Non-pigmented ciliary epithelial cell (primary cell): Measurements from ENCODE around the gene MFSD12.
A peak's percentile ranks its signal among the peaks of the same experiment; 100 is the strongest.

ENCODE experiments used
- DNase-seq: peaks from one replicate; pipeline ENCODE4 v3.0.0-alpha.2; 2010; ENCODE audit warnings: low read depth

The MFSD12 gene

DNA sequence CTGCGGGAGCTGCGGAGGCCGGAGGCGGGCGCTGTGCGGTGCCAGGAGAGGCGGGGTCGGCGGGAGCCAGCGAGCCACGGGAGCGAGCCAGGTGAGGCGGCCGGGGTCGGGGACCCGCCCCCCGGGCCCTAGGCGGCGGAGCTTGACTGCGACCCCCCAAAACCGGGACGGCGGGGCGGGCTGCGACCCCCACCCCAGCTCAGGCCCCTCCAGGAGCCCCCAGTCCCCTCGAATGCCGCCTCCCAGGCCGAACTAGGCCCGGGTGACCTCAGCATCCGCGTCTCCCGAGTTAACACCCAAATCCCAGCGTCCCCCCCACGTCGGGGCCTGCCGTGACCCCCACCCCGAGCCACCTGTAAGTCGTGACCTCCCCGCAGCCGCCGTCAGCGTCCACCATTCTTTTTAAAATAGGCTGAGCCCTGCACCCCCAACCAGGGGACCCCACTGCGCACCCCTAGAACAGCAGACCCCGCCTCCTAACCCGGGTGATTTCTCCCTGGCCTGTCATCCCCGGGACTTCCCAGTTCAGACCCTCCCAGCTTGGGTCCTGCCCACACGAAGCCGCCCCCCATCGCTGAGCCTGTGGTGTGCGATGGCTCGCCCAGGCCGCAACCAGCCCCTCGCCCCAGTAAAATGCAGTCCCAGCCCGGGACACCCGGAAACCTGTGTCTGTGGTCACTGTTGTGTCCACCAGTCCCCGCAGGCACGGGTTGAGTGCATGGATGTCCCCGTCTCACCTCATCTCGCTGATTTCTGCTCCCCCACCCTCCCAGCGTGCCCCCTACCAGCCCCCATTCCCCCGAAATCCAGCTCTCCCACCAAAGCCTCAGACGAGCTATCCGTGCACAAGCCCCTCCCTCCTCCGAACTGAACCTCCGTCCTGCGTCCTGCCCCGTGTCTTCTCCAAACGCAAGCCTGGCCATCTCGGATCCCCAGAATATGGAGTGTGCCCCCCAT lies 50.7 kb downstream of the MFSD12 start:
- no peak for DNase-seq

DNA sequence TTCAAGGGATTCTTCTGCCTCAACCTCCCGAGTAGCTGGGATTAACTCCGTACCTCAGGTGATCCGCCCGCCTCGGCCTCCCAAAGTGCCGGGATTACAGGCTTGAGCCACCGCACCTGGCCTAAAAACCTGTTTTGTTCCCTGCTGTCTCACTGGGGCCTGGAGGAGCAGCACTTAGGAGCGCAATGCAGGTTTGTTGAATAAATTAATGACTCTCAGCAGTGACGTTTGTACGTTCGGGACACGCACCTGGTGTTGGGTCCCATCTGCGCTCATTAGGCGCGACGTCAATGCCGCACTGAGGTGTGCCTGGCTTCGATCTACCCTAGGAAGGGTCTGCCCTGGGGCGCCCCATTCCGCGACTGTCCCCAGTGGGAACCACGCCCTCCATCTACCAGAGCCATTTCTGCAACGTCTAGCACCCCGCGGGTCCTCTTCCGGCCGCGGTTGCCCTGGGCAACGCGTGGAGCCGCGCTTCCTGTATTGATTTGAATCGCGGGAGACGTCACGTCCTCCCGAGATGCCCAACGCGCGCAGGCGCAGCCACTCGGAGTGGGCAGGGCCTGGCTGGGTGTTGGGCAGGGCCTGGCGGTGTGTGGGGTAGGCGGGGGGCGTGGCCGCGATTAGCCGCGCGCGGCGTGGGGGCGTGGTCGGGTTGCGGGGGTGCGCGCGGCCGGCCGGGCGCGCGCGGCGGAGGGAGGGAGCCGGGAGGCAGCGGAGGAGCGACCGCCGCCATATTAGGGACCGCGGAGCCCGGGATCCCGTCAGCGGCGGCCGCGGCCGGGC lies 51.6 kb downstream of the MFSD12 start, which contains the start of gene FZR1:
TSS of gene FZR1 (plus strand) at position 714 of the 786 bp plus-strand sequence. CDS start 16,679 bp downstream, outside the sequence.
- DNase-seq, result peak; percentile 89

DNA sequence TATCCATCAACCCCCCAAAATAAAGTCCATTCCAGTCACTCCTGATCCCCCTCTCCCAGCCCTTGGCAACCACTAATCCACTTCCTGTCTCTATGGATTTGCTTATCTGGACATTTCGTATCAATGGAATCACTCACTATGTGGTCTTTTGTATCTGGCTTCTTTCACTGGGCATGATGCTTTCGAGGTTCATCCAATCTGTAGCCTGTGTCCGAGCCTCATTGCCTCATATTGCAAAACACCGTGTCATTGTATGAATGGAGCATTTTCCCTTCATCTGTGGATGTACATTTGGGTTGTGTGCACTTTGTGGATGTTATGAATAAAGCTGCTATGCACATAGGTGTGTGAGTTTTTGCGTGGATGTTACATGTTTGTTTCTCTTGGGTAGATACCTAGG lies 52.7 kb downstream of the MFSD12 start:
- no peak for DNase-seq

DNA sequence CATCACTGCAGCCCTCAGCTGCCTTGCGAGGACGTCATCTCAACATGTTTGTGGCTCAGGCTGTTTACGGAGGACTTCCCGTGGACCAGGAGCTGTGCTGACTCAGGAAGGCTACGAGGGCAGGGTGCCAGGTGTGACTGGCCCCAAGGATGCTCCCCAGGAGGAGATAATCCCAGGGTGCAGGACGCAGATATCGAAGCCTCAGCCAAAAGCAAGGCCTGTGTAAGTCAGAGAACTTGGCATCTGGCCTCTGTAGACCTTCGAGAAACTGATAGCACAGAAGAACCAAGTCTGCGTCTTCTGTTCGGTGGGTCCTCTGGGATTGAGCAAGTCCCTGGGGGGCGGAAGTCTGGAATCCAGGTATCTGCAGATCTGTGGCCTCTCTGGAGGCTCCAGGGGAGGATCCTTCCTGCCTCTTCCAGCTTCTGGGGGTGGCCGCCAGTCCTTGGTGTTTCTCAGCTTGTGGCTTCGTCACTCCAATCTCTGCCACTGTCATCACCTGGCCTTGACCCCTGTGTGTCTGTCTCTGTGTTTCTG lies 54.3 kb downstream of the MFSD12 start:
- no peak for DNase-seq

GRCh38 chr19:3501780-3502179 lies 55.6 kb downstream of the MFSD12 start:
- DNase-seq, result no peak

DNA sequence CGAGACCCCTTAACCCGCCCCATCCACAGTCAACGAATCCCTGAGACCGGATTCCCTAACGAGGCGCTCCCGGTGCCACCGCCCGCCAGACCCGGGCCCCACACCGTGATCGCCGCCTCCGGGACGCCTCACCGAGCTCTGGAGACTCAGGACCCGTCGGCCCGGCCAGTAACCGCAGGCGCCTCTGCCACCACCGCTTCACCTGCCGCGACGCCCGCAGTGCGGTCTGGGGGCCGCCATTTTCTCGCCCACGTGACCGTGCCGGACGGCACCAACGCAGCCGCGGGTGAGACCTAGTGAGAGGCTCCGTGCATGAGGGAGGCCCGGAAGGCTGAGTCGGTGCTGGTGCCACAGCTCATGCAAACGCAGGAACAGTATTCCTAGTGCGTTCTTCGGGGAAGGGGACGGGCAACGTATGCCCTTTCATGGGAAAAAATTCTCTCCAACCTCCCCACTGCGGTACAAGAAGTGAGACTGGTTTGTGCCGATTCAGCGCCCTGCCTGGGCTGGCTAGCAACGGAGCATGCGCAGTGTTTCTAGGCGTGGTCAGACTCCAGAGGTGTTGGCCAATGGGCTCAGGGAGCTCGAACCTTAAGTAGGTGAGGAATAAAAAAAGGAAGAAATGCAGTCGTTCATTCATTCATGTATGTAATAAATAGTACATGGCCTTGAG lies 56.8 kb downstream of the MFSD12 start, which contains the start of gene DOHH:
TSS of gene DOHH (minus strand) at position 246 of the 673 bp plus-strand sequence. CDS start 3,860 bp downstream, outside the sequence.
- DNase-seq, result peak; percentile 89

GRCh38 chr19:3499738-3500428 lies 57.5 kb downstream of the MFSD12 start:
- no peak for DNase-seq

- DNase-seq, result no peak
Measured at GRCh38 chr19:3497757-3498520, 59.4 kb downstream of the MFSD12 start.

DNA sequence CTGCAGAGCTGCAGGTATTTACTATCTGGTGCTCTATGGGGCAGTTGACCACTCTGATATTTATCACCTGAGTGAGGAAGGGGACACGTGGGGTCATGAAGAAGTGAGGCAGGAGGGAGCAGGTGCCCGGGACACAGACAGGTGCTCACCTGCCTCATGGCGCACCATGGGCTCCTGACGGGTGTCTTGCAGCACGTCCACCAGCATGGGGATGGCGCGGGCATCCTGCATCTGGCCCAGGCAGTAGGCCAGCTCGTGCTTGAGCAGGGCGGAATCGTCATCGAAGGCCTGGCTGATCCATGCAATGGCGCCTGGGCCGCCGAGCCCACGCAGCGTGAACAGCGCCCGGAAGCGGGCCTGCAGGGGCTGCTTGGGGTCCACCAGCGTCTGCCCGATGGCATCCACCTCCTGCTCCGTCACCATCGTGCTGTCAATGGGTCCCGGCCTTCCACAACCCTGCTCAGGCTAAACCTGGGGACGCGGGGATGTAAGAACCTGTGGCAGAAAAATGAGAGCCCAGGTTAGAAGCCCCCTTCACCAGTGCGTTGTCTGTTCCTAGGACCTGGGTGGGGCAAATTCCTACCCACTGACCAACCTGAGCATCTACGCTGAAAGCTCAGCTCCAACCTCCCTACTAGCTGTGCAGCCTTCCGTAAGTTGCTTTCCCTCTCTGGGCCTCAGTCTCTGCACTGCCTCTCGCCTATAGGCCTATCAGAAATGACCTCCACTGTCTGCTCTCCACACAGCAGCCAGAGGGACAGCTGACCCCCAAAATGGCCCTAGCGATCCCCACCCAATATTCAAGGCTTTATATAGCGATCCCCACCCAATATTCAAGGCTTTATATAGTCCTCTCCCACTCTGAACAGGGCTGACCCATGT lies 60.8 kb downstream of the MFSD12 start:
- DNase-seq, result no peak

DNA sequence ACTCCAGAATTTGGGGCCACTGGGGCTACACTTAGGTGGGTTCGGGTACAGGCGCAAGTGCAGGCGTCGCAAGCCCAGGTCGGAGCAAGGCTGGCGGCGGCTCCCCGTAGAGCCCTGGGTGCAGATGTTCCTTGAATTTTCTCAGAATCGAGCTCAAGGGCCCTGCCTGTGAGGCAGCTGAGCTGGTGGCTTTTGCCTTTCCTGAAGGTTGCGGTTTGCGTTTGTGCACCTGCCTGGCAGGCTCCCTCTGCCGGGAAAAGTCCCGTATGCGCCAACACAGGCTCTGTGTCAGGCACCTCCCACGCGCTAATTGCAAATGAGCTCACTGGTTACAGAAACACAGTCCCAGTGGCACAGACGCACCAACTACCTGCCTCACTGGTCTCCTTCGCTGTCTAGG lies 62.8 kb downstream of the MFSD12 start:
- no peak for DNase-seq
